ENCODE results near the gene SLC35E4.

The SLC35E4 gene

GRCh38 chr22:30609260-30610185 is 26.1 kb upstream of the SLC35E4 start:
- Histone ChIP-seq H3K4me1 (ENCODE audit: low read depth, poor library complexity, severe bottlenecking) (peaks cover 58% of the 10 kb centered on the region), H4K20me1 (ENCODE audit: insufficient read depth) (no peaks in the 10 kb centered on the region), H3K79me2 (ENCODE audit: insufficient read depth, low read depth) (peaks cover 5% of the 10 kb centered on the region; the same call in 1 of the 2 replicates), H3K27me3 (ENCODE audit: insufficient read depth, low read depth) (no peaks in the 10 kb centered on the region), H3K4me2 (peak overlapping the region; percentile 74), H3K36me3 (ENCODE audit: insufficient read depth) (no peaks in the 10 kb centered on the region), H3K4me3 (IDR thresholded peaks at IDR 0.05; ENCODE audit: insufficient read depth, low read depth, low read length) (no peak overlapping the region), H3K27ac (peak overlapping the region; percentile 83), H2AFZ (ENCODE audit: low read depth) (peak overlapping the region; percentile 11; the same call in 1 of the 2 replicates), H3K9ac (peak overlapping the region; percentile 55; the same call in 1 of the 2 replicates)
- TF ChIP-seq CTCF (conservative IDR thresholded peaks at IDR 0.05; ENCODE audit: low read depth, low read length): no peak

DNA sequence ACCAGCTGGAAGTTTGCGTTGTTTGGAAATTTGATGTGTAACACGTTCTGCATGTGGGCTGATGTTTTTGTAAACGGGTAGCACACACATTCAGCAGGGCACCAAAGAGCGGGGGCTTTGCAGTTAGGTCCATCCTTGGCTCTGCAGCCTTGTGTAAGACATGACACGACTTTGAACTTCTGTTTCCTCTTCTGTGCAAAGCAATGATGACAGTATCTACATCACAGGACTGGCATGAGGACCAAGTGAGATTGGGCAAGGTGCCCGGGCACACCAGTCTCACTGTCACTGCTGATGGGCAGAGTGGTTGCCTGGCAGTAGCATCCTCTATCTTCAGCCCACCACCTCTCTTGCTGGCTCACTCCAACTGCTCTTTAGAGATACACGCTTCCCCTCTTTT is 25.3 kb upstream of the SLC35E4 start:
- no peaks in the 10 kb centered on the region for H4K20me1 ChIP-seq (ENCODE audit: insufficient read depth)
- TF ChIP-seq CTCF (conservative IDR thresholded peaks at IDR 0.05; ENCODE audit: low read depth, low read length): no peak
- no peak overlapping the region for H2AFZ ChIP-seq (ENCODE audit: low read depth)
- H3K79me2 ChIP-seq (ENCODE audit: insufficient read depth, low read depth): peaks cover 5% of the 10 kb centered on the region; the same call in 1 of the 2 replicates
- peak overlapping the region; percentile 74 for H3K4me2 ChIP-seq
- no peaks in the 10 kb centered on the region for H3K36me3 ChIP-seq (ENCODE audit: insufficient read depth)
- H3K4me1 ChIP-seq (ENCODE audit: low read depth, poor library complexity, severe bottlenecking): peaks cover 50% of the 10 kb centered on the region
- peak overlapping the region; percentile 55; the same call in 1 of the 2 replicates for H3K9ac ChIP-seq
- H3K27me3 ChIP-seq (ENCODE audit: insufficient read depth, low read depth): no peaks in the 10 kb centered on the region
- no peak overlapping the region for H3K4me3 ChIP-seq (IDR thresholded peaks at IDR 0.05; ENCODE audit: insufficient read depth, low read depth, low read length)
- peak overlapping the region; percentile 83 for H3K27ac ChIP-seq

DNA sequence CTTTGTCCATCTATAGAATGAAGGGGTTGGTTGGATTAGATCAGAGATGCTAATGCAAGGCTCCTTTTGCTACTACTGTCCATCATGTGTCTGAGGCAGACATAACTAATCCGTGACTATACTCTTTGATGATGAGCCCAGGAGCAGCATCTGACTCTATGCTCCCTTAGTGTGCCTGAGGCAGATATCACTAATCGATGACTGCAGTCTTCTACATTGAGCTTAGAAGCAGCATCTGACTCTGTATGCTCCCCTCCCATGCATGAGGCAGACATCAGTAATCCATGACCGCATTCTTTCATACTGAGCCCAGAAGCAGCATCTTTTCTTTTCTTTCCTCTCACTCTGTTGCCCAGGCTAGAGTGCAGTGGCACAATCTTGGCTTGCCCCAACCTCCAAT is 24.4 kb upstream of the SLC35E4 start:
- H3K9ac ChIP-seq: no peak overlapping the region
- no peak for TF ChIP-seq CTCF (conservative IDR thresholded peaks at IDR 0.05; ENCODE audit: low read depth, low read length)
- no peak overlapping the region for H3K4me3 ChIP-seq (IDR thresholded peaks at IDR 0.05; ENCODE audit: insufficient read depth, low read depth, low read length)
- H4K20me1 ChIP-seq (ENCODE audit: insufficient read depth): no peaks in the 10 kb centered on the region
- H3K4me1 ChIP-seq (ENCODE audit: low read depth, poor library complexity, severe bottlenecking): peaks cover 41% of the 10 kb centered on the region
- H3K36me3 ChIP-seq (ENCODE audit: insufficient read depth): no peaks in the 10 kb centered on the region
- no peak overlapping the region for H2AFZ ChIP-seq (ENCODE audit: low read depth)
- H3K27ac ChIP-seq: no peak overlapping the region
- H3K79me2 ChIP-seq (ENCODE audit: insufficient read depth, low read depth): peaks cover 5% of the 10 kb centered on the region; the same call in 1 of the 2 replicates
- no peaks in the 10 kb centered on the region for H3K27me3 ChIP-seq (ENCODE audit: insufficient read depth, low read depth)
- H3K4me2 ChIP-seq: no peak overlapping the region

DNA sequence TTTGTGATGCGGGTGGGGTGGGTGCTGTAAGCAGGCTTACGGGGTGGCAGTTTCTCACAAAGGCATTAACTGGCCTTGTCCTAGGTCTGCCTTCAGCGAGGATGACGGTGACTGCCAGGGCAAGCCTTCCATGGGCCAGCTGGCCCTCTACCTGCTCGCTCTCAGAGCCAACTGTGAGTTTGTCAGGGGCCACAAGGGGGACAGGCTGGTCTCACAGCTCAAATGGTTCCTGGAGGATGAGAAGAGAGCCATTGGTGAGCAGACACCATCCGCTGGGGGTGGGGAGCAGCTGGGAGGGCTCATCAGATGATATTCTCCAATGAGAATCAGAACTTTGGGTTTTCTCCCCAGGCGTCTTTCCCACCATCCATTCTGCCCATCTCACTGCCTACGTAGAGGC is 22.8 kb upstream of the SLC35E4 start:
- peaks cover 32% of the 10 kb centered on the region for H3K4me1 ChIP-seq (ENCODE audit: low read depth, poor library complexity, severe bottlenecking)
- H3K36me3 ChIP-seq (ENCODE audit: insufficient read depth): no peaks in the 10 kb centered on the region
- no peak overlapping the region for H3K9ac ChIP-seq

More for the DNA sequence above, 22.8 kb upstream of the SLC35E4 start:
- Histone ChIP-seq H3K4me3 (IDR thresholded peaks at IDR 0.05; ENCODE audit: insufficient read depth, low read depth, low read length) (no peak overlapping the region), H3K4me2 (no peak overlapping the region), H2AFZ (ENCODE audit: low read depth) (no peak overlapping the region), H4K20me1 (ENCODE audit: insufficient read depth) (no peaks in the 10 kb centered on the region), H3K79me2 (ENCODE audit: insufficient read depth, low read depth) (no peaks in the 10 kb centered on the region), H3K27ac (no peak overlapping the region), H3K27me3 (ENCODE audit: insufficient read depth, low read depth) (no peaks in the 10 kb centered on the region)
- no peak for TF ChIP-seq CTCF (conservative IDR thresholded peaks at IDR 0.05; ENCODE audit: low read depth, low read length)
